Measurements from ENCODE around the gene MKKS.
A peak's percentile ranks its signal among the peaks of the same experiment; 100 is the strongest.

MKKS gene

GRCh38 chr20:10360878-10361277 is 73.1 kb downstream of the MKKS start:
- TF ChIP-seq EZH2phosphoT487 (IDR thresholded peaks at IDR 0.05; ENCODE audit: low read depth) (no peak), CTCF (IDR thresholded peaks at IDR 0.05; ENCODE audit: low read depth, low read length) (no peak)
- H3K4me1 ChIP-seq (ENCODE audit: low read length): no peaks in the 10 kb centered on the region
- no peaks in the 10 kb centered on the region for H3K79me2 ChIP-seq (ENCODE audit: low read length)
- no peak overlapping the region for H3K4me2 ChIP-seq (ENCODE audit: low read length)
- H3K9me3 ChIP-seq (ENCODE audit: insufficient read depth, low read length): no peaks in the 10 kb centered on the region
- H3K36me3 ChIP-seq (replicated peaks; ENCODE audit: low read depth, low read length): no peaks in the 10 kb centered on the region
- no peaks in the 10 kb centered on the region for H4K20me1 ChIP-seq (ENCODE audit: insufficient read depth, low read length)
- no peak overlapping the region for H2AFZ ChIP-seq (ENCODE audit: low read depth, low read length)
- H3K27ac ChIP-seq (ENCODE audit: low read length): no peak overlapping the region
- peaks cover 46% of the 10 kb centered on the region for H3K27me3 ChIP-seq (ENCODE audit: low read depth, low read length)
- no peak overlapping the region for H3K9ac ChIP-seq (ENCODE audit: low read length)
- H3K4me3 ChIP-seq (ENCODE audit: low read length): no peak overlapping the region

GRCh38 chr20:10359621-10360040 is 74.4 kb downstream of the MKKS start:
- Histone ChIP-seq H3K9me3 (ENCODE audit: insufficient read depth, low read length) (no peaks in the 10 kb centered on the region), H3K4me1 (ENCODE audit: low read length) (no peaks in the 10 kb centered on the region), H3K79me2 (ENCODE audit: low read length) (no peaks in the 10 kb centered on the region), H3K27me3 (ENCODE audit: low read depth, low read length) (peaks cover 33% of the 10 kb centered on the region), H3K36me3 (replicated peaks; ENCODE audit: low read depth, low read length) (no peaks in the 10 kb centered on the region), H2AFZ (ENCODE audit: low read depth, low read length) (no peak overlapping the region), H4K20me1 (ENCODE audit: insufficient read depth, low read length) (no peaks in the 10 kb centered on the region), H3K27ac (ENCODE audit: low read length) (no peak overlapping the region), H3K4me2 (ENCODE audit: low read length) (no peak overlapping the region), H3K4me3 (ENCODE audit: low read length) (no peak overlapping the region), H3K9ac (ENCODE audit: low read length) (no peak overlapping the region)
- TF ChIP-seq EZH2phosphoT487 (IDR thresholded peaks at IDR 0.05; ENCODE audit: low read depth) (no peak), CTCF (IDR thresholded peaks at IDR 0.05; ENCODE audit: low read depth, low read length) (no peak)

- H3K27me3 ChIP-seq (ENCODE audit: low read depth, low read length): peaks cover 25% of the 10 kb centered on the region
- H3K79me2 ChIP-seq (ENCODE audit: low read length): no peaks in the 10 kb centered on the region
- no peak overlapping the region for H3K27ac ChIP-seq (ENCODE audit: low read length)
- H3K9ac ChIP-seq (ENCODE audit: low read length): no peak overlapping the region
- H3K9me3 ChIP-seq (ENCODE audit: insufficient read depth, low read length): no peaks in the 10 kb centered on the region
- no peak overlapping the region for H3K4me2 ChIP-seq (ENCODE audit: low read length)
- H3K4me3 ChIP-seq (ENCODE audit: low read length): no peak overlapping the region
- H2AFZ ChIP-seq (ENCODE audit: low read depth, low read length): no peak overlapping the region
- no peaks in the 10 kb centered on the region for H3K36me3 ChIP-seq (replicated peaks; ENCODE audit: low read depth, low read length)
- no peaks in the 10 kb centered on the region for H3K4me1 ChIP-seq (ENCODE audit: low read length)
- peak; percentile 41; the same call in 1 of the 2 replicates for TF ChIP-seq CTCF (IDR thresholded peaks at IDR 0.05; ENCODE audit: low read depth, low read length)
- TF ChIP-seq EZH2phosphoT487 (IDR thresholded peaks at IDR 0.05; ENCODE audit: low read depth): no peak
- H4K20me1 ChIP-seq (ENCODE audit: insufficient read depth, low read length): no peaks in the 10 kb centered on the region
Observed at GRCh38 chr20:10357974-10358373, 76.0 kb downstream of the MKKS start.

- H3K79me2 ChIP-seq (ENCODE audit: low read length): no peaks in the 10 kb centered on the region
- H3K27ac ChIP-seq (ENCODE audit: low read length): no peak overlapping the region
- H3K4me2 ChIP-seq (ENCODE audit: low read length): no peak overlapping the region
- H3K4me3 ChIP-seq (ENCODE audit: low read length): no peak overlapping the region
- H3K27me3 ChIP-seq (ENCODE audit: low read depth, low read length): peaks cover 25% of the 10 kb centered on the region
- no peak for TF ChIP-seq CTCF (IDR thresholded peaks at IDR 0.05; ENCODE audit: low read depth, low read length)
- TF ChIP-seq EZH2phosphoT487 (IDR thresholded peaks at IDR 0.05; ENCODE audit: low read depth): no peak
- H3K9me3 ChIP-seq (ENCODE audit: insufficient read depth, low read length): no peaks in the 10 kb centered on the region
- no peak overlapping the region for H2AFZ ChIP-seq (ENCODE audit: low read depth, low read length)
- no peaks in the 10 kb centered on the region for H3K4me1 ChIP-seq (ENCODE audit: low read length)
- H3K36me3 ChIP-seq (replicated peaks; ENCODE audit: low read depth, low read length): no peaks in the 10 kb centered on the region
- no peaks in the 10 kb centered on the region for H4K20me1 ChIP-seq (ENCODE audit: insufficient read depth, low read length)
- H3K9ac ChIP-seq (ENCODE audit: low read length): no peak overlapping the region
Observed at GRCh38 chr20:10357061-10357708, 76.8 kb downstream of the MKKS start.
